GM19372 (cell line): ENCODE results near the gene IQCH.
"Not testable (repeated sequence)": the region's sequence is repeated elsewhere in the genome, so short reads cannot be mapped to it uniquely, and the experiment has no call there.

Experiments used
- ATAC-seq: cut with Tn5 transposase; IDR thresholded peaks from one replicate; pipeline ENCODE4 v1.9.1; 2021; ENCODE audit warnings: mild to moderate bottlenecking, low read depth, moderate library complexity; ENCODE audit not compliant: unreplicated experiment

IQCH gene

DNA sequence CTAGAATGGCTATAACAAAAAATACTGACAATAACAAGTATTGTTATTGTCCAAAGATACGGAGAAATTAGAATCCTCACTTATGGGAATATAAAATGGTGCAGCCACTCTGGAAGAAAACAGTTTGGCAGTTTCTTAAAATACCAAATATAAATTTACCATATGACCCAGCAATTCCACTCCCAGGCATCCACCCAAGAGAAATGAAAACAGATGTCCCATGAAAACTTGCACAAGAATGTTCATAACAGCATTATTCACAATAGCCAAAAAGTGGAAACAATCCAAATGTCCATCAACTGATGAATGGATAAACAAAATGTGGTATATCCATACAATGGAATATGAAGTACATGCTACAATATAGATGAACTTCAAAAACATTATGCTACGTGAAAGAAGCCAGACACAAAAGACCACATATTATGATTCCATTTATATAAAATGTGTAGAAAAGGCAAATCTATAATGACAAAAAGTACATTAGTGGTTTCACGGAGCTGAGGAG, 9.6 kb upstream of the IQCH start:
- ATAC-seq: no peak

DNA sequence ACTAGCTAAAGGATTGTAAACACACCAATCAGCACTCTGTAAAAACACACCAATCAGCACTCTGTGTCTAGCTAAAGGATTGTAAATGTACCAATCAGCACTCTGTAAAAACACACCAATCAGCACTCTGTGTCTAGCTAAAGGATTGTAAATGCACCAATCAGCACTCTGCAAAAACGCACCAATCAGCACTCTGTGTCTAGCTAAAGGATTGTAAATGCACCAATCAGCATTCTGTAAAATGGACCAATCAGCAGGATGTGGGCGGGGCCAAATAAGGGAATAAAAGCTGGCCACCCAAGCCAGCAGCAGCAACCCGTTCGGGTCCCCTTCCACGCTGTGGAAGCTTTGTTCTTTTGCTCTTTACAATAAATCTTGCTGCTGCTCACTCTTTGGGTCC, 8.0 kb upstream of the IQCH start:
- not testable (repeated sequence) for ATAC-seq

- no peak for ATAC-seq
These were observed 6.5 kb upstream of the IQCH start for GRCh38 chr15:67248011-67248505.

DNA sequence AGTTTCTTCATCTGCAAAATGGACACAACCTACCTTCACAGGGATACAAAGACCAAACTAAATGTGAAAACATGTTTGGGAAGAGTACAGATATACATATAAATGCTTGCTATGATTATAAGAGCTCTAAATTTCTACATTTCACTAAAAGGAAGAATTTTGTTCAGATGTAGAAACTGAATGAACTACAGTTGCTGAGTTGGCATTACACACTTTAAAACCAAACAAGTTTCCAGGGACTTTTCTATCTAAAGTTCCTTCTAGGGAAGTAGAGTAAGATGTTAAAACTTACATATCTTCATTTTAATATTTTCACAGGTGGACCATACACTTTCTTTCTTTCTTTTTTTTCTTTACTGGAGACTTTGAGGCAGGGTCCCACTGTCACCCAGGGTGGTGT, 4.8 kb upstream of the IQCH start:
- no peak for ATAC-seq

GRCh38 chr15:67251318-67251717, 3.3 kb upstream of the IQCH start:
- ATAC-seq: no peak

- no peak for ATAC-seq
These were observed 1.5 kb upstream of the IQCH start for GRCh38 chr15:67253101-67253500.

DNA sequence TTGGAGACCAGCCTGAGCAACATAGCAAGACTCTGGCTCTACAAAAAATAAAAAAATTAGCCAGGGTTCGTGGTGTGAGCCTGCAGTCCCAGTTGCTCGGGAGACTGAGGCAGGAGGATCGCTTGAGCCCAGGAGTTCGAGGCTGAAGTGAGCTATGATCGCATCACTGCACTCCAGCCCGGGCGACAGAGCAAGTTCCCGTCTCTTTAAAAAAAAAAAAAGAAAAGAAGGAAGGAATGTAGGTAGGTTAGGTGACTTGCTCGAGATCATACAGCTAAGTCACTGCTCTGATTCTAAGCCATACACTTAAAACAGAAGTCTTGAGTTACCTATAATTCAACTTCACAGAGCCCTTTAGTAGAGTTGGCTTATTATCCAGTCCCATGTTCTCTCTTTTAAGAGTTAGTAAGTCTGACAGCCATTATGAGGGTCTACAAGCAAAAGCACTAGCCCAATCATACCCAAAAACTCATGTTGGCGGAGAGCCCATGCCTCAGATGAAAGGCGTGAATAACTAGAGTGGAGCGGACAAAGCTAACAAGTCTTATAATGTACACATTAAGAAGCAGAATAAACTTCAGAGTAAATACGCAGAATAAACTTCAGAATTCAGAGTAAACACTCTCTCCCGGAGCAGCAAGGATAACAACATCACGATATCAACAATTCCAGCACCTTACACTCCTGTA, 893 bp upstream of the IQCH start:
- ATAC-seq: no peak

DNA sequence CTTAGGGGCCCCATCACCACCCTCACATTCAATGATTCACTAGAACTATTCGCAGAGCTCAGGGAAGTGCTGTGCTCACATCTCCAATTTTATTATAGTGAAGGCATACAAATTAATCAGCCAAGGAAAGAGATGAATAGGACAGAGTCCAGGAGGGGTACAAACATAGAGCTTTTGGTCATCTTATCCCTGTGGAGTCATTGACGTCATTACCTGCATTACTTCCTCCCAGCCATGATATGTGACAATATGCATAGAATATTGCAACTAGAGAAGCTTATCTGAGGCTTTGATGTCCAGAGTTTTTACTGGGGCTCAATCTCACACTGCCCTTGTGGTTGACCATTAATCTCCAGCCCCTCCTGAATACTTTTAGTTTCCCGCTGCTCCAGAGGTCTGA, 1.5 kb downstream of the IQCH start:
- no peak for ATAC-seq

DNA sequence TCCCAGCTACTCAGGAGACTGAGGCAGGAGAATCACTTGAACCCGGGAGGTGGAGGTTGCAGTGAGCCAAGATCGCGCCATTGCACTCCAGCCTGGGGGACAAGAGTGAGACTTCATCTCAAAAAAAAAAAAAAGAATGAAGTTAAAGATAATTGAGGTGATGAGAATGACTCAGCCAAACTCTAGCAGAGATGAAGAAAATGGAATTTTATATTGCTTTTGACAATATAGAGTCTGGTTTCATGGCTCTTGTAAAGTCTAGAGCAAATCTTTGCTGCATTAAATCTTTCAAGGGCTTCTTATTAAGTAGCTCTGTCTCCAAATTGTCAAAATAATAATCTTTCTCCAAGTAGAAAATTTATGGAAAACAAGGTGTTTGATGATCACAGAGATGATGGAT, 3.8 kb downstream of the IQCH start:
- not testable (repeated sequence) for ATAC-seq

DNA sequence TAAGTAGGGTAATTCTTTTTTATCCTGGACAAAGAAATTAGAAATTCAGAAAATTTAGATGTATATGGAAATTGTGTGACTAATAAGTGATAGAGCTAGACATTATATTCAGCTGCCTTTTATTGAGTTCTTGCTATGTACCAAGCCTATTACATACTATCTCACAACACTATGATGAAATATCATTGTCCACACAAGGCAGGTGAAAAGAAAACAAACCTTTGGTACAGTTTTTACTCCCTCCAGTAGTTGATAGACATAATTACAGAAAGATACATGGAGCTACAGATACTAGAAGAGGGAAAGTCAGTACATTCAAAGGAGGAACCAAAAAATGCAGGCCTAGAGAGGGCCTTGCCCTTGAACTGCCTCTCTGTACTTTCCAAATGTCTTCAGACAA, 4.8 kb downstream of the IQCH start:
- ATAC-seq: no peak

- ATAC-seq: no peak
These were observed 5.2 kb downstream of the IQCH start for GRCh38 chr15:67259806-67260205.

DNA sequence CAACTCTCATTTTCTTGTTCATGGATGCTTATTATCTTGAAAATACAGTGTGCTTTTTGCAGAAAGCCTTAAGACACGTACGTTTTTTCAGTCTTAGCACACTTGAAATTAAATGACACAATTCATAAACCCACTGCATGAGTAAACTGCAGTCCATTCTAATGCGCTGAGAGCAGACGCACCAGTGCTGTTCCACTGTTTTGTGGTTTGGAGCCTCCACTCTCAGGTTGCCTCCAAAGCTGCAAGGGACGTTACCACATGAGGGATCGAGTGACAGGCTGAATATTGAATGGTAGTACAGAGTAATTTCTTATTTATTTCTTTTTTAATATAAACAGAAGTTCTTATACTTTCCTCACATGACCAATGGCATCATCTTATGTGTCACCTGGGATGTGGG, 12.3 kb downstream of the IQCH start:
- no peak for ATAC-seq

DNA sequence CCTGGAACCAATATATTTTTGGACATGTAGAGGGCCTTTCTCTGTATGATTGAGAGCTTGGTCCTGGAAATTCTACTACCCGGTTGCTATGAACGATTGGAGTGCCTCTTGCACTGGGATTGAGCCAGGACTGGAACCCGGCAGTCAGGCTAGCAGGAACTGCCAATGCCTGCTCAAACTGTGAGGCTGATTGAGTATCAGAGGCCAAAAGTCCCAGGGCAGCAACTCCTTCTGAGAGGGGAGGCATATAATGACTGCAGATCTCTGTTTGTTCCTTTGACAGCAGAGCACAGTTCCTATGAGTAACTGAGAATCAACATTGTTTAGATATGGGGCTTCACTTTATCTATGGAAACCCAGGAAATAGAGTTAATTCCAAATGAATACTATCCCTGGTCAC, 12.9 kb downstream of the IQCH start:
- no peak for ATAC-seq

DNA sequence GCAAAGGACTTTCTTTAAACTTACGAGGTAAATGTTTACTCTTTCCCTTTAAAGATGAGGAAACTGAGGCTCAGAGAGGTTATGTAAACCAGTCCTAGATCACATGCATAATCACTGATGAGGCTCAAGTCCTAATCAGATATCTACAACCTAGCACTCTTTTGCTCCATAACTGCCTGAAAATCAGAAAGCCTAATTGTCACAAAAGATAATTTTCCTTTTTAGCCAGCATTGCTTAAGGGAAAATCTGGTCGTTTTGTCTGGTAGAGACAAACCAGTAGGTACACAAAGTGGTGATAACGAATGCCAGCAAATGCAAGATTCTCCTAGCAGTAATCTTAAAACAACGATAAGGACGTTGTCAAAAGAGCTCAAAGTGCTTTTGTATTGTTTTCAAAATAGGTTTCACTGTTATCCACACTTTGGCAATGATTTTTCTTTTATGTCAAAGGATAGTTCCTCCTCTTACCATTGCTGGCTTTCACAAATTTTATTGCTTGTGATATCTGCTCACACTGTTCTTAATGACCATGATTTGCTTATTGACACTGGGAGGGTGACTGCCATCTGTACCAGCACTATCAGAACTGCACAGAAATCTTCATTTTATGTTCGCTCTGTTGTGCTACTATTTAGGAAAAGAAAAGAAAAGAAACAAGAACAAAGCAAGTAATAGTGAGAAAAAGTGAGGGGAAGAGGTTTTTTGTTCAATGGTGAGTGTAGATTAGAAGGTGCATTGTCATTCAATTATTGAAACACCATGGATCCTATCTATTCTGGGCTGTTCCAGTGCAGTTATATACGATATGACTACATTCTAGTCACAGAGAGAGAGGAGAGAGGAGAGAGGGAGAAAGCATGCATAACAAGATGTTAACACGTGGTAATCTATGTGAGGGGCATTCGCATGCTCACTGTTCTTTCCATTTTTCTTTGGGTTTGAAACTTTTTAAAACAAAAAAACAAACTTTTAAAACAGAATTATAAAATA, 13.7 kb downstream of the IQCH start:
- no peak for ATAC-seq

DNA sequence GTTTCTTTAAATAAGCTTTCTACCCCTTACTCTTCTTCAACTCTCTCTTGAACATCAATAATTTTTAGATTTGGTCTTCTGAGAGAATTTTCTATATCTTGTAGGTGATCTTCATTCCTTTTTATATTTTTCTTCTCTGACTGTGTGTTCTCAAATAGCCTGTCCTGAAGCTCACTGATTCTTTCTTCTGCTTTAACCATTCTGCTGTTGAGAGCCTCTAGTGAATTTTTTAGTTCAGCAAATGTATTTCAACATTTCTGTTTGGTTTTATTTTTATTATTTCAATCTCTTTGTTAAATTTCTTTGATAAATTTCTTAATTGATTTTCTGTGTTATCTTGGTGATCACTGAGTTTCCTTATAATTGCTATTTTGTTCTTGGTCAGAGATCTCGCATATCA, 19.6 kb downstream of the IQCH start:
- no peak for ATAC-seq

DNA sequence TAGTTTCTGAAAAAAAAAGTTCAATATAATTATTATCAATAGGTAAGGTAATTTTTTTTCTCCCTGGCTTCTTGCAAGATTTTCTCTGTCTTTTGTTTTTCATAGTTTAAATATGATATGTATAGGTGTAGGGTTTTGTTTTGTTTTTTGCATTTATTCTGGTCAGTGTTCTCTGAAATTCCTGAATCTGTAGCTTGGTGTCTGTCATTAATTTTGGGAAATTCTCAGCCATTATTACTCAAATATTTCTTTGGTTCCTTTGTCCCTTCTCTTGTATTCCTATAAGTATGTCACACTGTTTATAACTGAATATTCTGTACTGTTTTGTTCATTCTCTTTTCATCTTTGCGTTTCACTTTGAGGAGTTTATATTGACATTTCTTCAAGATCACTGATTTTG, 22.1 kb downstream of the IQCH start:
- no peak for ATAC-seq

DNA sequence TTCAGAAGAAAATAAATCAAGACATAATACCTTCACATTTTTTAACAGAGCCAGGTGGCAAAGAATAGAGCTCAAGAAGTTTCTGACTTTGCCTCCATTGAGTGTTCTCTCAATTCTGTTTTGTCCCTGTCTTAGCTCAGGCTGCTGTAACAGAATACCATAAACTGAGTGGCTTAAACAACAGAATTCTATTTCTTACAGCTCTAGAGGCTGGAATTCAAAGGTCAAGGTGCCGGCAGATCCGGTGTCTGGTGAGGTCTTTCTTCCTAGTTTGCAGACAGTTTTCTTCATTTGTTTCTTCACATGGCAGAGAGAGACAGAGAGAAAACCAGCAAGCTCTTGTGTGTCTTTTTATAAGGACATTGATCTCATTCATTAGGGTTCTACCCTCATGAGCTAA, 25.6 kb downstream of the IQCH start:
- no peak for ATAC-seq

DNA sequence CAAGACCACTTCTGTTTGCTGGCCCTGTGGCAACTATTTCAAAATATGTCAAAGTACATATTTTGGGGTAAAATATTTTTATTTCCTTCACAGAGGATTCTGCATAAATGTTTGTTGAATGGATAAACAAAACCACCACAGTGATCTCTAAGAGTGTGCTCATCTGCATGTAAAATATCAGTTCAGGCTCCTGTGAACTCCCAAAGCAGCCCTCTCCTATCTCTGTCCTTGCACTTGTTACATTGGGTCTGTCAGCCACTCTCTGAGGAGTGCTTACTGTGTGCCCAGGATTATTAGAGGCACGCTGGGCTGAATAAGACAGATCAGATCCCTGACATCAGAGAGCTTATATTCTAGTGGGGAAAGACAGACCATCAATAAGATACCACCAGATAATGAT, 27.1 kb downstream of the IQCH start:
- ATAC-seq: no peak

- not testable (repeated sequence) for ATAC-seq
These were observed 31.0 kb downstream of the IQCH start for GRCh38 chr15:67285625-67286024.

GRCh38 chr15:67286400-67286799, 31.8 kb downstream of the IQCH start:
- not testable (repeated sequence) for ATAC-seq

DNA sequence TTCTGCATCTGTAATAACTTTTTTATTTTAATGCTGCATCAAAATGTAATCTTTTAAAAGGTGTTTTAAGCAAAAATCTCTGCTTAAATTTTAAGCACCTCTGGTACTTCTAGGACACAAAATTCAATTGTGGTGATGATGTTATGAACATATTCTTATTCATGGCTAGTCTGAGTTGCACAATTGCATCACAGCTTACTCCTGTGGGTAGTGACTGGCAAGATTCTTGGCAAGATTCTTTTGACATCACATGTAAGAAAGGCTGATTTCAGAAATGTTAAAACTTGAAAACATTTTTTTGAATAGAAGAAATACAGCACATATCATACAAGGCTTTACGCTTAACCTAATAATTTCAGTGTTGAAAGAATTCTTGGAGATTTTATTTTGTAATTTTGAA, 35.7 kb downstream of the IQCH start:
- no peak for ATAC-seq
